ENCODE results near the gene GABARAP. TPM values are rescaled to one million over a fixed set of nuclear protein-coding genes. Genes with fewer than 3 reads are reported as not detected.
A peak's percentile ranks its signal among the peaks of the same experiment; 100 is the strongest.

The GABARAP gene
- total and polyA plus RNA-seq, 2 of the 13 experiments (the other 11 are each of a cell fraction or from before 2014, with no cell fraction given), result 161 to 310 TPM

- ATAC-seq, result no peak
- H3K79me2 ChIP-seq (ENCODE audit: insufficient read depth, low read length), result no peaks in the 10 kb centered on the region
- no peaks in the 10 kb centered on the region for H3K27me3 ChIP-seq (ENCODE audit: control insufficient read depth in 1 of 2, insufficient read depth in 2 of 2, low read length in 2 of 2)
- POLR2A ChIA-PET, result interaction anchor here (1.0 to 3.5 kb wide), 3 partner anchors 10 to 26 kb away, joined by 4 to 35 read pairs (median 5); partner anchors contain the start of genes DVL2, GABARAP and PHF23
- no peaks in the 10 kb centered on the region for H3K9me3 ChIP-seq (ENCODE audit: low read length)
- BruUV-seq (replicated peaks), result no TSS peak
- 94% methylated on average over 3 of the region's 4 CpGs for WGBS (ENCODE audit: low lambda C conversion rate)
- H3K4me1 ChIP-seq (ENCODE audit: insufficient read depth, low read length), result peaks cover 59% of the 10 kb centered on the region
- no peak overlapping the region for H2AFZ ChIP-seq (ENCODE audit: low read length)
- TF ChIP-seq RFX5 (IDR thresholded peaks at IDR 0.05; ENCODE audit: low read depth, low read length), result no peak
- no peak for TF ChIP-seq NFE2L1 (CRISPR knock-in tag; IDR thresholded peaks at IDR 0.05; ENCODE audit: borderline replicate concordance)
- TF ChIP-seq POLR2G (IDR thresholded peaks at IDR 0.05; ENCODE audit: low read depth, low read length), result 0 out of 2 replicates have a peak, but pooled peaks have one; percentile 60
- no peak overlapping the region for H3K4me2 ChIP-seq (ENCODE audit: low read depth, low read length)
- no peak overlapping the region for H3K9ac ChIP-seq (ENCODE audit: insufficient read depth, low read depth, low read length)
- in situ Hi-C loops (cut with HindIII; ENCODE audit: extremely low pct_ligation_motif_present, low pct_unique_long_range_greater_than_20kb) (no loop called here), intact Hi-C loops (cut with micrococcal nuclease; ENCODE audit: unreplicated experiment) (no loop called here)
- H3K4me3 ChIP-seq (replicated peaks in 1 of 3; ENCODE audit: insufficient read depth in 1 of 3, low read depth in 2 of 3, low read length in 3 of 3), result no peak overlapping the region
- no peak for FAIRE-seq
- CTCF ChIA-PET (ENCODE audit: low intra/inter-chr PET ratio, low total read pairs), result no interaction called here
- no peak overlapping the region for H3K27ac ChIP-seq (ENCODE audit: extremely low read length, insufficient read depth, low read length)
- DNase-seq (ENCODE audit: low spot score), result no peak
- peaks cover 2 to 3% of the 10 kb centered on the region in 2 experiments; a peak in 3 of 5 replicates for H3K36me3 ChIP-seq (replicated peaks in 1 of 2; ENCODE audit: control insufficient read depth in 1 of 2, insufficient read depth in 2 of 2, low read length in 2 of 2)
- no peaks in the 10 kb centered on the region for H4K20me1 ChIP-seq (ENCODE audit: insufficient read depth, low read length)
Measured at GRCh38 chr17:7260151-7260550, 17.9 kb upstream of the GABARAP start.

- peaks cover 4 to 9% of the 10 kb centered on the region in 2 experiments; a peak in 4 of 5 replicates for H3K36me3 ChIP-seq (replicated peaks in 1 of 2; ENCODE audit: control insufficient read depth in 1 of 2, insufficient read depth in 2 of 2, low read length in 2 of 2)
- H3K27me3 ChIP-seq (ENCODE audit: control insufficient read depth in 1 of 2, insufficient read depth in 2 of 2, low read length in 2 of 2), result no peaks in the 10 kb centered on the region
- no peaks in the 10 kb centered on the region for H4K20me1 ChIP-seq (ENCODE audit: insufficient read depth, low read length)
- peak overlapping the region; percentile 43; the same call in 1 of the 2 replicates for H3K9ac ChIP-seq (ENCODE audit: insufficient read depth, low read depth, low read length)
- no peak for ATAC-seq
- ChIA-PET POLR2A (interaction anchor here (0.6 to 3.5 kb wide), 9 partner anchors 18 to 368 kb away, joined by 3 to 35 read pairs (median 5); partner anchors contain the start of genes DVL2, GABARAP, NEURL4 and PHF23), CTCF (ENCODE audit: low intra/inter-chr PET ratio, low total read pairs) (no interaction called here)
- BruUV-seq (replicated peaks), result no TSS peak
- H3K27ac ChIP-seq (ENCODE audit: extremely low read length, insufficient read depth, low read length), result peak overlapping the region; percentile 70
- no peak for FAIRE-seq
- in situ Hi-C loops (cut with HindIII; ENCODE audit: extremely low pct_ligation_motif_present, low pct_unique_long_range_greater_than_20kb), result no loop called here
- peak overlapping the region; percentile 77 for H3K4me2 ChIP-seq (ENCODE audit: low read depth, low read length)
- peaks cover 53% of the 10 kb centered on the region for H3K4me1 ChIP-seq (ENCODE audit: insufficient read depth, low read length)
- intact Hi-C loops (cut with micrococcal nuclease; ENCODE audit: unreplicated experiment), result no loop called here
- 0 out of 2 replicates have a peak, but pooled peaks have one; percentile 0 for TF ChIP-seq ZNF44 (CRISPR knock-in tag; IDR thresholded peaks at IDR 0.05)
- 0 out of 2 replicates have a peak, but pooled peaks have one; percentile 4 for TF ChIP-seq KDM5B (CRISPR knock-in tag; IDR thresholded peaks at IDR 0.05; ENCODE audit: borderline replicate concordance)
- 0 out of 2 replicates have a peak, but pooled peaks have one; percentile 17 for TF ChIP-seq ZC3H4 (CRISPR knock-in tag; IDR thresholded peaks at IDR 0.05; ENCODE audit: borderline replicate concordance)
- no peak for TF ChIP-seq U2AF1 (optimal IDR thresholded peaks at IDR 0.05; ENCODE audit: low read depth, low read length)
- peak; percentile 12; the same call in 1 of the 2 replicates for TF ChIP-seq BCL3 (CRISPR knock-in tag; IDR thresholded peaks at IDR 0.05)
- TF ChIP-seq ZSCAN5A (CRISPR knock-in tag; IDR thresholded peaks at IDR 0.05; ENCODE audit: borderline replicate concordance), result no peak
- TF ChIP-seq ZNF329 (CRISPR knock-in tag; IDR thresholded peaks at IDR 0.05; ENCODE audit: low read depth), result no peak
- peaks cover 2% of the 10 kb centered on the region for H3K79me2 ChIP-seq (ENCODE audit: insufficient read depth, low read length)
- no peak for DNase-seq (ENCODE audit: low spot score)
- no peak overlapping the region for H2AFZ ChIP-seq (ENCODE audit: low read length)
- H3K4me3 ChIP-seq (replicated peaks in 1 of 3; ENCODE audit: insufficient read depth in 1 of 3, low read depth in 2 of 3, low read length in 3 of 3), result peak overlapping the region in 1 of 3 experiments; percentile 50; a peak in 2 of 6 replicates
- no peaks in the 10 kb centered on the region for H3K9me3 ChIP-seq (ENCODE audit: low read length)
- WGBS (ENCODE audit: low lambda C conversion rate), result 91% methylated on average over 5 of the region's 6 CpGs
Measured at GRCh38 chr17:7259555-7259889, 17.3 kb upstream of the GABARAP start.
